WTC11 (cell line): ENCODE measurements around the gene RHBDL2. TPM values are rescaled to one million over a fixed set of nuclear protein-coding genes. Genes with fewer than 3 reads are reported as not detected.

Source experiments
- ATAC-seq: fragments of 200-7000 bp; cut with Tn5 transposase; 2 replicates; pipeline ENCODE4 v1.10.0; 2021; ENCODE audit warnings: mild to moderate bottlenecking, moderate library complexity
- CTCF ChIA-PET: fragments of 300-600 bp; sonication (Branson Sonifier 250); formaldehyde crosslinking; loops from one replicate; lab custom pipeline; 2021; ENCODE audit warnings: antibody characterized with exemption; lab: Charles Lee
- POLR2A ChIA-PET: fragments of 350-600 bp; sonication (Branson Sonifier 250); formaldehyde crosslinking; loops from one replicate; lab custom pipeline; 2021; ENCODE audit warnings: antibody characterized with exemption; lab: Charles Lee
- DNase-seq: peaks from one replicate; pipeline ENCODE4 v3.0.0; 2021; ENCODE audit warnings: low spot score
- H3K27ac Mint-ChIP-seq: 2 replicates; pipeline ENCODE4 v1.8.0; 2021; ENCODE audit warnings: mixed read lengths
- H3K27me3 Mint-ChIP-seq: 2 replicates; pipeline ENCODE4 v1.8.0; 2021; ENCODE audit warnings: low read depth, mild to moderate bottlenecking, moderate library complexity, mixed read lengths
- H3K36me3 Mint-ChIP-seq: 2 replicates; pipeline ENCODE4 v1.8.0; 2021; ENCODE audit warnings: mixed read lengths
- H3K4me1 Mint-ChIP-seq: 2 replicates; pipeline ENCODE4 v1.8.0; 2022; ENCODE audit warnings: mixed read lengths
- H3K4me3 Mint-ChIP-seq: 2 replicates; pipeline ENCODE4 v1.8.0; 2021; ENCODE audit warnings: mild to moderate bottlenecking, moderate library complexity, mixed read lengths
- H3K9me3 Mint-ChIP-seq: 2 replicates; pipeline ENCODE4 v1.8.0; 2021; ENCODE audit warnings: mixed read lengths
- ATF1 ChIP-seq: sonication (generic); formaldehyde crosslinking; IDR thresholded peaks from 2 replicates; pipeline ENCODE4 v1.8.1; 2023; ENCODE audit warnings: mild to moderate bottlenecking, moderate library complexity, missing genetic modification reagents
- ESRRA ChIP-seq: sonication (generic); formaldehyde crosslinking; IDR thresholded peaks from 2 replicates; pipeline ENCODE4 v1.8.1; 2022; ENCODE audit warnings: mild to moderate bottlenecking, missing genetic modification reagents, borderline replicate concordance
- ETV6 ChIP-seq: sonication (generic); formaldehyde crosslinking; IDR thresholded peaks from 2 replicates; pipeline ENCODE4 v1.8.1; 2022; ENCODE audit warnings: mild to moderate bottlenecking, missing genetic modification reagents
- GABPB1 ChIP-seq: sonication (generic); formaldehyde crosslinking; IDR thresholded peaks from 2 replicates; pipeline ENCODE4 v1.8.1; 2023; ENCODE audit warnings: mild to moderate bottlenecking, missing genetic modification reagents
- IRF2 ChIP-seq: sonication (generic); formaldehyde crosslinking; IDR thresholded peaks from 2 replicates; pipeline ENCODE4 v1.8.0; 2022; ENCODE audit warnings: low read depth, missing genetic modification reagents, borderline replicate concordance
- JAZF1 ChIP-seq: fragments of 250-450 bp; sonication (Bioruptor Pico); IDR thresholded peaks from 2 replicates; pipeline ENCODE4 v1.9.0; 2021; ENCODE audit warnings: moderate library complexity, mild to moderate bottlenecking, inconsistent platforms
- JUN ChIP-seq: sonication (generic); formaldehyde crosslinking; IDR thresholded peaks from 2 replicates; pipeline ENCODE4 v1.8.0; 2023; ENCODE audit warnings: mild to moderate bottlenecking, missing genetic modification reagents
- NFYB ChIP-seq: sonication (generic); formaldehyde crosslinking; conservative IDR thresholded peaks from 2 replicates; pipeline ENCODE4 v1.8.0; 2022; ENCODE audit warnings: low read depth, missing genetic modification reagents
- NR1H2 ChIP-seq: sonication (generic); formaldehyde crosslinking; IDR thresholded peaks from 2 replicates; pipeline ENCODE4 v1.9.0; 2021; ENCODE audit warnings: mild to moderate bottlenecking, moderate library complexity, missing genetic modification reagents
- SP1 ChIP-seq: sonication (generic); formaldehyde crosslinking; conservative IDR thresholded peaks from 2 replicates; pipeline ENCODE4 v1.8.1; 2022; ENCODE audit warnings: missing genetic modification reagents
- TEAD4 ChIP-seq: sonication (generic); formaldehyde crosslinking; IDR thresholded peaks from 2 replicates; pipeline ENCODE4 v1.8.0; 2022; ENCODE audit warnings: mild to moderate bottlenecking, missing genetic modification reagents
- ZNF121 ChIP-seq: sonication (generic); formaldehyde crosslinking; IDR thresholded peaks from 2 replicates; pipeline ENCODE4 v1.8.0; 2023; ENCODE audit warnings: missing genetic modification reagents
- ZNF232 ChIP-seq: sonication (generic); formaldehyde crosslinking; IDR thresholded peaks from 2 replicates; pipeline ENCODE4 v1.8.0; 2022; ENCODE audit warnings: mild to moderate bottlenecking, missing genetic modification reagents
- ZNF416 ChIP-seq: fragments of 250-450 bp; sonication (Bioruptor Pico); IDR thresholded peaks from 2 replicates; pipeline ENCODE4 v1.9.0; 2021; ENCODE audit warnings: mild to moderate bottlenecking, inconsistent platforms
- ZNF671 ChIP-seq: fragments of 250-450 bp; sonication (Bioruptor Pico); IDR thresholded peaks from 2 replicates; pipeline ENCODE4 v1.8.0; 2021; ENCODE audit warnings: mild to moderate bottlenecking
- total RNA-seq: library from RNA; stranded (reverse); gene quantifications from 3 replicates; pipeline ENCODE4 v1.2.3, GENCODE V29; 2021
- TF ChIP-seq, protein P1 (sequence below): sonication (generic); formaldehyde crosslinking; IDR thresholded peaks from 2 replicates; pipeline ENCODE4 v1.8.0; 2022; ENCODE audit warnings: missing genetic modification reagents
- TF ChIP-seq, protein P2 (sequence below): fragments of 250-450 bp; sonication (Bioruptor Pico); IDR thresholded peaks from 2 replicates; pipeline ENCODE4 v1.9.0; 2021; ENCODE audit warnings: mild to moderate bottlenecking
- TF ChIP-seq, protein P3 (sequence below): sonication (generic); formaldehyde crosslinking; conservative IDR thresholded peaks from 2 replicates; pipeline ENCODE4 v1.8.1; 2023; ENCODE audit warnings: mild to moderate bottlenecking, low read depth, missing genetic modification reagents, moderate library complexity
- TF ChIP-seq, protein P4 (sequence below): sonication (generic); formaldehyde crosslinking; IDR thresholded peaks from 2 replicates; pipeline ENCODE4 v1.8.0; 2022; ENCODE audit warnings: mild to moderate bottlenecking, missing genetic modification reagents
- TF ChIP-seq, protein P5 (sequence below): sonication (generic); formaldehyde crosslinking; IDR thresholded peaks from 2 replicates; pipeline ENCODE4 v1.8.0; 2022; ENCODE audit warnings: mild to moderate bottlenecking, missing genetic modification reagents

The RHBDL2 gene
- total RNA-seq, 1 experiment from 2014 or later: 0.26 TPM

DNA sequence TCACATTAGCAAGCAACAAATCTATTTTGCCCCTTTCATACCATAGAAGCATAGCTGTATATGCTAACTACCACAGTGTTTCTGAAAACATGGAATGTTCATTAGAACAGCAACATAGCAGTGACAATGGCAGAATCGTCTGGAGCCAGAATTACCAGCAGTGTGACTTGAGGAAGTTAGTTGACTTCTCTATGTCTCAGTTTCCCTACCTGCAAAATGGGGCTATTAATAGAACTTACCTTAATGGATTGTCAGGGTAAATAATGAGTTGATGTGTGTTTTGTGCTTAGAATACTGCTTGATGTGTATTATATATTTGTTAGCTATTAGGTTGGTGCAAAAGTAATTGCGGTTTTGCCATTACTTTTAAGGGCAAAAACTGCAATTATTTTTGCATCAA lies 45.5 kb downstream of the RHBDL2 start:
- H3K27me3 Mint-ChIP-seq: no peaks in the 10 kb centered on the region
- H3K9me3 Mint-ChIP-seq: no peaks in the 10 kb centered on the region
- DNase-seq (no peak), ATAC-seq (no peak)
- H3K36me3 Mint-ChIP-seq: no peaks in the 10 kb centered on the region
- CTCF ChIA-PET: no interaction called here
- POLR2A ChIA-PET: no interaction called here
- H3K27ac Mint-ChIP-seq: no peak overlapping the region
- TF ChIP-seq, protein P1, sequence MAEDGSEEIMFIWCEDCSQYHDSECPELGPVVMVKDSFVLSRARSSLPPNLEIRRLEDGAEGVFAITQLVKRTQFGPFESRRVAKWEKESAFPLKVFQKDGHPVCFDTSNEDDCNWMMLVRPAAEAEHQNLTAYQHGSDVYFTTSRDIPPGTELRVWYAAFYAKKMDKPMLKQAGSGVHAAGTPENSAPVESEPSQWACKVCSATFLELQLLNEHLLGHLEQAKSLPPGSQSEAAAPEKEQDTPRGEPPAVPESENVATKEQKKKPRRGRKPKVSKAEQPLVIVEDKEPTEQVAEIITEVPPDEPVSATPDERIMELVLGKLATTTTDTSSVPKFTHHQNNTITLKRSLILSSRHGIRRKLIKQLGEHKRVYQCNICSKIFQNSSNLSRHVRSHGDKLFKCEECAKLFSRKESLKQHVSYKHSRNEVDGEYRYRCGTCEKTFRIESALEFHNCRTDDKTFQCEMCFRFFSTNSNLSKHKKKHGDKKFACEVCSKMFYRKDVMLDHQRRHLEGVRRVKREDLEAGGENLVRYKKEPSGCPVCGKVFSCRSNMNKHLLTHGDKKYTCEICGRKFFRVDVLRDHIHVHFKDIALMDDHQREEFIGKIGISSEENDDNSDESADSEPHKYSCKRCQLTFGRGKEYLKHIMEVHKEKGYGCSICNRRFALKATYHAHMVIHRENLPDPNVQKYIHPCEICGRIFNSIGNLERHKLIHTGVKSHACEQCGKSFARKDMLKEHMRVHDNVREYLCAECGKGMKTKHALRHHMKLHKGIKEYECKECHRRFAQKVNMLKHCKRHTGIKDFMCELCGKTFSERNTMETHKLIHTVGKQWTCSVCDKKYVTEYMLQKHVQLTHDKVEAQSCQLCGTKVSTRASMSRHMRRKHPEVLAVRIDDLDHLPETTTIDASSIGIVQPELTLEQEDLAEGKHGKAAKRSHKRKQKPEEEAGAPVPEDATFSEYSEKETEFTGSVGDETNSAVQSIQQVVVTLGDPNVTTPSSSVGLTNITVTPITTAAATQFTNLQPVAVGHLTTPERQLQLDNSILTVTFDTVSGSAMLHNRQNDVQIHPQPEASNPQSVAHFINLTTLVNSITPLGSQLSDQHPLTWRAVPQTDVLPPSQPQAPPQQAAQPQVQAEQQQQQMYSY (CRISPR knock-in tag): no peak
- TF ChIP-seq, protein P2, sequence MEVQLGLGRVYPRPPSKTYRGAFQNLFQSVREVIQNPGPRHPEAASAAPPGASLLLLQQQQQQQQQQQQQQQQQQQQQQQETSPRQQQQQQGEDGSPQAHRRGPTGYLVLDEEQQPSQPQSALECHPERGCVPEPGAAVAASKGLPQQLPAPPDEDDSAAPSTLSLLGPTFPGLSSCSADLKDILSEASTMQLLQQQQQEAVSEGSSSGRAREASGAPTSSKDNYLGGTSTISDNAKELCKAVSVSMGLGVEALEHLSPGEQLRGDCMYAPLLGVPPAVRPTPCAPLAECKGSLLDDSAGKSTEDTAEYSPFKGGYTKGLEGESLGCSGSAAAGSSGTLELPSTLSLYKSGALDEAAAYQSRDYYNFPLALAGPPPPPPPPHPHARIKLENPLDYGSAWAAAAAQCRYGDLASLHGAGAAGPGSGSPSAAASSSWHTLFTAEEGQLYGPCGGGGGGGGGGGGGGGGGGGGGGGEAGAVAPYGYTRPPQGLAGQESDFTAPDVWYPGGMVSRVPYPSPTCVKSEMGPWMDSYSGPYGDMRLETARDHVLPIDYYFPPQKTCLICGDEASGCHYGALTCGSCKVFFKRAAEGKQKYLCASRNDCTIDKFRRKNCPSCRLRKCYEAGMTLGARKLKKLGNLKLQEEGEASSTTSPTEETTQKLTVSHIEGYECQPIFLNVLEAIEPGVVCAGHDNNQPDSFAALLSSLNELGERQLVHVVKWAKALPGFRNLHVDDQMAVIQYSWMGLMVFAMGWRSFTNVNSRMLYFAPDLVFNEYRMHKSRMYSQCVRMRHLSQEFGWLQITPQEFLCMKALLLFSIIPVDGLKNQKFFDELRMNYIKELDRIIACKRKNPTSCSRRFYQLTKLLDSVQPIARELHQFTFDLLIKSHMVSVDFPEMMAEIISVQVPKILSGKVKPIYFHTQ (CRISPR knock-in tag): no peak
- TF ChIP-seq GABPB1 (CRISPR knock-in tag) (no peak), ESRRA (no peak), TEAD4 (CRISPR knock-in tag) (no peak), IRF2 (CRISPR knock-in tag) (no peak), ZNF232 (CRISPR knock-in tag) (no peak), JUN (CRISPR knock-in tag) (no peak), ZNF121 (CRISPR knock-in tag) (no peak), ETV6 (no peak), NFYB (CRISPR knock-in tag) (no peak), ZNF416 (CRISPR knock-in tag) (no peak), SP1 (CRISPR knock-in tag) (no peak), NR1H2 (CRISPR knock-in tag) (no peak), JAZF1 (CRISPR knock-in tag) (no peak), ATF1 (CRISPR knock-in tag) (no peak), ZNF671 (CRISPR knock-in tag) (no peak)
- TF ChIP-seq, protein P3, sequence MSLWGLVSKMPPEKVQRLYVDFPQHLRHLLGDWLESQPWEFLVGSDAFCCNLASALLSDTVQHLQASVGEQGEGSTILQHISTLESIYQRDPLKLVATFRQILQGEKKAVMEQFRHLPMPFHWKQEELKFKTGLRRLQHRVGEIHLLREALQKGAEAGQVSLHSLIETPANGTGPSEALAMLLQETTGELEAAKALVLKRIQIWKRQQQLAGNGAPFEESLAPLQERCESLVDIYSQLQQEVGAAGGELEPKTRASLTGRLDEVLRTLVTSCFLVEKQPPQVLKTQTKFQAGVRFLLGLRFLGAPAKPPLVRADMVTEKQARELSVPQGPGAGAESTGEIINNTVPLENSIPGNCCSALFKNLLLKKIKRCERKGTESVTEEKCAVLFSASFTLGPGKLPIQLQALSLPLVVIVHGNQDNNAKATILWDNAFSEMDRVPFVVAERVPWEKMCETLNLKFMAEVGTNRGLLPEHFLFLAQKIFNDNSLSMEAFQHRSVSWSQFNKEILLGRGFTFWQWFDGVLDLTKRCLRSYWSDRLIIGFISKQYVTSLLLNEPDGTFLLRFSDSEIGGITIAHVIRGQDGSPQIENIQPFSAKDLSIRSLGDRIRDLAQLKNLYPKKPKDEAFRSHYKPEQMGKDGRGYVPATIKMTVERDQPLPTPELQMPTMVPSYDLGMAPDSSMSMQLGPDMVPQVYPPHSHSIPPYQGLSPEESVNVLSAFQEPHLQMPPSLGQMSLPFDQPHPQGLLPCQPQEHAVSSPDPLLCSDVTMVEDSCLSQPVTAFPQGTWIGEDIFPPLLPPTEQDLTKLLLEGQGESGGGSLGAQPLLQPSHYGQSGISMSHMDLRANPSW (CRISPR knock-in tag): no peak
- TF ChIP-seq, protein P4, sequence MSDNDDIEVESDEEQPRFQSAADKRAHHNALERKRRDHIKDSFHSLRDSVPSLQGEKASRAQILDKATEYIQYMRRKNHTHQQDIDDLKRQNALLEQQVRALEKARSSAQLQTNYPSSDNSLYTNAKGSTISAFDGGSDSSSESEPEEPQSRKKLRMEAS: no peak
- TF ChIP-seq, protein P5, sequence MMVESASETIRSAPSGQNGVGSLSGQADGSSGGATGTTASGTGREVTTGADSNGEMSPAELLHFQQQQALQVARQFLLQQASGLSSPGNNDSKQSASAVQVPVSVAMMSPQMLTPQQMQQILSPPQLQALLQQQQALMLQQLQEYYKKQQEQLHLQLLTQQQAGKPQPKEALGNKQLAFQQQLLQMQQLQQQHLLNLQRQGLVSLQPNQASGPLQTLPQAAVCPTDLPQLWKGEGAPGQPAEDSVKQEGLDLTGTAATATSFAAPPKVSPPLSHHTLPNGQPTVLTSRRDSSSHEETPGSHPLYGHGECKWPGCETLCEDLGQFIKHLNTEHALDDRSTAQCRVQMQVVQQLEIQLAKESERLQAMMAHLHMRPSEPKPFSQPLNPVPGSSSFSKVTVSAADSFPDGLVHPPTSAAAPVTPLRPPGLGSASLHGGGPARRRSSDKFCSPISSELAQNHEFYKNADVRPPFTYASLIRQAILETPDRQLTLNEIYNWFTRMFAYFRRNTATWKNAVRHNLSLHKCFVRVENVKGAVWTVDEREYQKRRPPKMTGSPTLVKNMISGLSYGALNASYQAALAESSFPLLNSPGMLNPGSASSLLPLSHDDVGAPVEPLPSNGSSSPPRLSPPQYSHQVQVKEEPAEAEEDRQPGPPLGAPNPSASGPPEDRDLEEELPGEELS (CRISPR knock-in tag): no peak
- no peak overlapping the region for H3K4me3 Mint-ChIP-seq
- peaks cover 6% of the 10 kb centered on the region for H3K4me1 Mint-ChIP-seq
